DMS53 (cell line): ENCODE data around the gene ABCG8.
A peak's percentile ranks its signal among the peaks of the same experiment; 100 is the strongest.

Experiments used
- DNase-seq: peaks from one replicate; lab custom pipeline; 2025; lab: John Stamatoyannopoulos, UW

Gene ABCG8

GRCh38 chr2:43826305-43827250 is 12.2 kb upstream of the ABCG8 start:
- DNase-seq: no peak

- DNase-seq: peak; percentile 56
Measured at GRCh38 chr2:43831543-43832294, 7.1 kb upstream of the ABCG8 start.

- no peak for DNase-seq
Measured at GRCh38 chr2:43832457-43832856, 6.3 kb upstream of the ABCG8 start.

DNA sequence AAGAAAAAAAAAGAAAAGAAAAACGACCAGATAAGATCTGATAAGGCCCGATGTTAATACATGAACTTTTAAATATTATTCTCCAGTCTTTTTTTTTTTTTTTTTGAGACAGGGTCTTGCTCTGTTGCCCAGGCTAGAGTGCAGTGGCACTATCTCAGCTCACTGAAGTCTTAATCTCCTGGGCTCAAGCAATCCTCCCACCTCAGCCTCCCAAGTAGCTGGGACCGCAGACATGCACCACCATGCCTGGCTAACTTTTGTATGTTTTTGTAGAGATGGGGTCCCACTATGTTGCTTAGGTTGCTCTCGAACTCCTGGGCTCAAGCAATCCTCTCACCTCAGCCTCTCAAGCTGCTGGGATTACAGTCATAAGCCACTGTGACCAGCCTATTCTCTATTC is 1.7 kb upstream of the ABCG8 start:
- no peak for DNase-seq

DNA sequence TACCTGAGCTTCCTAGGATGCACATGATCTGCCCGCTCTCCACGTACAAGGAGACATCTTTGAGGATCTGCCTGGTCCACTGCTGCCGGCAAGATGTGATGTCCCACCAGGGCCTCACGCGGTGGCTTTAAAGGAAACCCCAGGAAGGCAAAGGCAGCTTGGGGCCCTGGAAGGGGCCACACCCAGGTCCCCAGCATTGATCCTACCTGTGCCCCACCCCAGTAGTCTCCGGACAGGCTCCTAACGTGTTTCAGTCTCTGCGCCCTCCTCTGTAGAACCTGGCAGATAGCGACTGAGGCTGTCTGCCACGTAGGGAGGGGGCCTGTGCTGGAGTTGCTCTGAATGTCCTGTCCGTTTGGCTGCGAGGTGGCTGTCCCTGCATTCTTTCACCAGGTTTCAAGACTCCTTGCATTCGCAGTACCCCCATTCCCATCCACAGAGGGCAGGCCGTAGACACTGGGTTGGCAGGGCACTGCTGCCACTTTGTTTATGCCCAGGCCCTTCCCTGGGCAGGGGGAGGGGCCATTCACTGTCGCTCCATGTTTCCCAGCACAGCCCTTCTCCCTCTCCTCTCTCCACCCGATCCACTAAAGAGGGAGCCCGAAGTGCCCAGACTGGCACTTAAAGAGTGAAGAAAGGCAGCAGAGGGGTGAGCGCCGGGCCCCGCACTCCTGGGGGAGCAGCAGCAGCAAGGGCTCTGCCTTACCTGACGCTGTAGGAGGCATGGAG is 776 bp upstream of the ABCG8 start:
- no peak for DNase-seq

- DNase-seq: no peak
Measured at GRCh38 chr2:43839776-43840564, 1.2 kb downstream of the ABCG8 start.

- DNase-seq: no peak
Measured at GRCh38 chr2:43840965-43841364, 2.2 kb downstream of the ABCG8 start.

DNA sequence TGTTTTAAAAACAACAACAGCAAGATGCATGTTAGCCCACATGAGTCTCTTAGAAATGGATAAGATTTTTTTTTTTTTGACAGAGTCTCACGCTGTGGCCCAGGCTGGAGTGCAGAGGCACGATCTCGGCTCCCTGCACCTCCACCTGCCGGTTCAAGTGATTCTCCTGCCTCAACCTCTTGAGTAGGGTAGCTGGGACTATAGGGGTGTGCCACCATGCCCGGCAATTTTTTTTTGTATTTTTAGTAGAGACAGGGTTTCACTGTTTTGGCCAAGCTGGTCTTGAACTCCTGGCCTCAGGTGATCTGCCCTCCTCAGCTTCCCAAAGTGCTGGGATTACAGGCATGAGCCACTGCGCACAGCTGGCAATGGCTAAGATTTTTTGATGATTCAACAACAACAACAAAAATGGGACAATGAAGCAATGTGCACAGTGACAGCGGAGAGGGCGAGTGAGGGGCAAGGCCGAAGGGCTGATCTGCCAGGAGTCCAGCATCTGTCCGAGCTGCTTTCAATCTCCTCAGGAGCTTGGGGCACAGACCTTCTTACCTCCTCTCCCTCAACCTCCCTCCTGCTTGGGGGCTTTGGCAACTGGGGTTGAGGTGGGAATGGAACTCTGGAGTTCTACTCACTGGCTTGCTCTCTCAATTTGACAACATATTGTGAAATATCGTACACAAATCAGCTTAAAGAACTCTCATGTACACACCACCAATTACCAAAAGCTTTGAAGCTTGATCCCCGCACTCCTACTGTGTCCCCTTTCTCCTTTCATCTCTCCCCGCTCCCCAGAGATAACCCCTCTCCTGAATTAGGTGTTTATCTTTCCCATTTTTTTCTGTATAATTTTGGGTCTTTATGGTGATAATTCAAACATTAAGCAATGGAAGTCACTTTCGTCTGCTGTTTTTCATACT is 3.4 kb downstream of the ABCG8 start:
- no peak for DNase-seq

GRCh38 chr2:43842866-43843226 is 4.1 kb downstream of the ABCG8 start:
- DNase-seq: no peak

DNA sequence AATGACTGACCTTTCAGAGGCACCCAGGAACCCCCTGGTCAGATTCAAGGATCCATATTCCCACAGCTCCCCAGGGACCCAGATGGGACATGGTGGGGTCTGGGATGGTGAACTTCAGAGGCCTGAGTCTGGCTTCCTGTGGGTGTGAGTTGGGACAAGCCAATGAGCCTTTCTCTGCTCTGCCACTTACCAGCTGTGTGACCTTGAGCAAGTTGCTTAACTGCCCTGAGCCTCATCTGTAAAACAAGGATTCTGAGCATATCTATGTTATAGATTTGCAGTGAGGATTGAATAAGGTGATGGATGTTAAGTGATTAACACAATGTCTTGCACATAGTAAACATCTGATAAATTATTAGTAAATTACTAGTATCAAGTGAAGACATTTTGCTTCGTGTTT is 6.4 kb downstream of the ABCG8 start:
- no peak for DNase-seq

GRCh38 chr2:43846140-43846793 is 7.5 kb downstream of the ABCG8 start:
- DNase-seq: no peak

- DNase-seq: peak; percentile 73
Measured at GRCh38 chr2:43848214-43848613, 9.4 kb downstream of the ABCG8 start.

DNA sequence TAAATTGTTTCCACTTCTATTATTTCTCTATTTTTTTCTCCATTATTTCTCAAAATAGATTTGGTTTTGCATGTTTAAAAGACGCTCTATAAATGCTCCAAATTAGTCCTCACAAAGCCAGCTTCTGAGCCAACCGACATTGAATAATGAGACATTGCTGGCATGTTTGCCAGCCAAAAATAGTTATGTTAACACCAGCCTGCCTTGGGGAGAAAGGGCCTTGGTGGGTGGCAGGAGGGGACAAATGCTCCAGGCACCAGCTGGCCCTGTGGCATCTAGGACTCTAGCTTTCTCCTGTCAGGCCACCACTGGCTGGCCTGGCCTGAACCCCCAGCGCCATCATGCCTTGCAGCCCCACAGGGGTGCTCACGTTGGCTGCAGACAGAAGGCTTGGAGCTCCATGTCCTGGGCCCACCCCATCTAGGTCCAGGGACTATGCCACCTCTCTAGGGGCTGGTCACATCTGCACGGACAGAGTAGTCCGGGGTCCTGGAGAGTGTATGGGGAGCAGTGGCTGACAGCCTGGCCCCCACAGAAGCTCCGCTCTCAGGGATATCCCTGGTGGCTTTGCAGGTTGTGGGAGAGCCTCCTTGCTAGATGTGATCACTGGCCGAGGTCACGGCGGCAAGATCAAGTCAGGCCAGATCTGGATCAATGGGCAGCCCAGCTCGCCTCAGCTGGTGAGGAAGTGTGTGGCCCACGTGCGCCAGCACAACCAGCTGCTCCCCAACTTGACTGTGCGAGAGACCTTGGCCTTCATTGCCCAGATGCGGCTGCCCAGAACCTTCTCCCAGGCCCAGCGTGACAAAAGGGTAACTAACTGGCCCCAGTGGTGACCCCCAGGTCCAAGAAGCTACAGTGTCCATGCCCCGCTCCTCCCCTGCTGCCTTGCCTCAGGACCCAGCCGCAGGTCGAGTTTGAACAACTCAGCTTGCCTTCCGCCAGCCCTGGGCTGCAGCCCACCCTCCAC is 12.5 kb downstream of the ABCG8 start:
- DNase-seq: no peak

DNA sequence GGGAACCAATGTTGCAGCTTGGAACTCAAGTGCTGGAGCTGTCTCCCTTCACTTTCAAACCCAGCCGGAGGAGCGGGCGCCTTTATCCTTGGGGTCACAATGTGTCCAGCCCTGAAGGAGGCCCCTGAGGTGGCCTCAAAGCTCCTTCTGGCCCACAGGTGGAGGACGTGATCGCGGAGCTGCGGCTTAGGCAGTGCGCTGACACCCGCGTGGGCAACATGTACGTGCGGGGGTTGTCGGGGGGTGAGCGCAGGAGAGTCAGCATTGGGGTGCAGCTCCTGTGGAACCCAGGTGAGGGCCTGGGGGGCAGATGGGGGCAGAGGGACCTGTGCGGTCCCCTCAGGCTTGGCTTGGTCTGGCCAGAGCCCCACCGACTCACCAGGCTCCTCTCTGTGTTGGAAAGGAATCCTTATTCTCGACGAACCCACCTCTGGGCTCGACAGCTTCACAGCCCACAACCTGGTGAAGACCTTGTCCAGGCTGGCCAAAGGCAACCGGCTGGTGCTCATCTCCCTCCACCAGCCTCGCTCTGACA is 13.5 kb downstream of the ABCG8 start:
- no peak for DNase-seq

DNA sequence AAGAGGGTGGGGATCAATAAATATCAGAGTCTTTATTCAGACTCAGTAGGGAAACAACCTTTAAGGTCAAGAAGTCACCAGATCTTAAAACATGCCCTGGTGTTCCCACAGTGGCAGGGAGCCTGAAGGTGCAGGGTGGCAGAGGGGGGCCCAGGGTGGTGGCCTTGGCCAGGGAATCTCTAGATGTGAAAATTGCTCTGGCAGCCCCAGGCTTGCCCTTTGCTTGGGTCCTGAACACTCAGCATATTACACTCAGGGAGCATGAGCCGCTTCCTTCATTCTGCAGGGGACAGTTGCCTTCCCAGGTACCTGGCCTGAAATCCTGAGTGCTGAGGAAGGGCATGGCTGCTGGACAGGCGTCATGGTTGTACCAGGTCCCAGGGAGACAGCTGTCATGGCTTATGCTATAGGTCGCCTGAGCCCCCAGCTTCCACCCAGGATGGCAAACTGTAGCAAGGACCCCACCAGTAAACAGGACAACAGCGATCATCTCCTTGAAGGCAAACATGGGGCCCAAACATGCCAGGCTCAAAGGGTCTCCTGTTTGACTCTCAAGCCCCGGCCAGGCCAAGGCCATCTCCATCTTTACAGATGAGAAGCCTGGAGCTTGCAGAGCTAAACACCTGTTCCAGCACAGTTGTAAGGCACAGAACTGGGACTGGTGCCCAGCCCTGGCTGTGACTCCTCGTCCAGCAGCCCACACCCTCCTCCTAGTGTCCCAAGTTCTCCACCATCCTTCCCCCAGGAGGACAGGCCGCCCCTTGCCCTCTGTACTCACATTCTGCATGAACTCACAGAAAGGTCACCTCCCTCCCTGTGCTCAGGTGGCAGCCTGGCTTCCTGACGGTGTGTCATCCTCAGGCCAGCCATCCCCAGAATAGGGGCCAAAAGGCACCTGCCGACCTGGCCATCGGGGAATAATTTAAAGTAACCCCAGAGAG is 14.6 kb downstream of the ABCG8 start:
- no peak for DNase-seq

GRCh38 chr2:43854671-43855070 is 15.9 kb downstream of the ABCG8 start:
- no peak for DNase-seq

DNA sequence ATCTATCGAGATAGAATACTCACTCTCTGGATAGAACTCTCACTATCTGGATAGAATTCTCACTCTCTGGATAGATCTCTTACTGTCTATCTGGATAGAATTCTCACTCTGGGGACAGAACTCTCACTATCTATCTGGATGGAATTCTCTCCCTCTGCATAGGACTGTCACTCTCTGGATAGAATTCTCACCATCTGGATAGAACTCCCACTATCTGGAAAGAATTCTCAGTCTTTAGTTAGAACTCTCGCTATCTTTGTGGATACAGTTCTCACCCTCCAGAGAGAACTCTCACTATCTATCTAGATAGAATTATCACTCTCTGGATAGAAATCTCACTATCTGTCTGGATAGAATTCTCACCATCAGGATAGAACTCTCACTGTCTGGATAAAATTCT is 16.5 kb downstream of the ABCG8 start:
- DNase-seq: no peak

GRCh38 chr2:43872151-43872550 is 33.4 kb downstream of the ABCG8 start:
- DNase-seq: no peak
